B cell (primary cell): ENCODE results near the gene RPS6KA4.

Experiments
- CTCF ChIP-seq: fragments of 200-600 bp; IDR thresholded peaks from one replicate; pipeline ENCODE4 v1.8.0; 2022; ENCODE audit warnings: antibody characterized with exemption, mild to moderate bottlenecking
- EZH2 ChIP-seq: IDR thresholded peaks from 2 replicates; pipeline ENCODE4 v1.6.1; 2012; ENCODE audit warnings: borderline replicate concordance, low read depth, mild to moderate bottlenecking, moderate library complexity, low read length; ENCODE audit not compliant: insufficient read depth, poor library complexity, severe bottlenecking

GRCh38 chr11:64400667-64401066 lies 41.7 kb downstream of the RPS6KA4 start:
- TF ChIP-seq EZH2 (no peak), CTCF (no peak)
